K562 (cell line): ENCODE data around the gene RHBDL3. TPM values are rescaled to one million over a fixed set of nuclear protein-coding genes. Genes with fewer than 3 reads are reported as not detected.

Experiments
- CHCHD3 ChIP-seq: fragments of 250-450 bp; sonication (Bioruptor Pico); IDR thresholded peaks from 2 replicates; pipeline ENCODE4 v2.1.2; 2022; ENCODE audit warnings: mild to moderate bottlenecking
- DIDO1 ChIP-seq: fragments of 450-650 bp; IDR thresholded peaks from 2 replicates; pipeline ENCODE4 v1.6.1; 2016; ENCODE audit warnings: low read depth, missing biosample characterization, missing genetic modification characterization
- GATAD2A ChIP-seq: fragments of 450-650 bp; IDR thresholded peaks from 2 replicates; pipeline ENCODE4 v1.6.1; 2017
- HDAC2 ChIP-seq: fragments of 450-650 bp; IDR thresholded peaks from 2 replicates; pipeline ENCODE4 v1.6.1; 2016; ENCODE audit warnings: mild to moderate bottlenecking
- HMGN3 ChIP-seq: IDR thresholded peaks from 2 replicates; pipeline ENCODE4 v1.6.1; 2011; ENCODE audit warnings: borderline replicate concordance, low read depth, mild to moderate bottlenecking, mixed read lengths, low read length; ENCODE audit not compliant: insufficient read length; ENCODE audit errors: extremely low read depth
- KAT2B ChIP-seq: IDR thresholded peaks from one replicate; pipeline ENCODE4 v1.6.1; 2012; ENCODE audit warnings: low read depth, mild to moderate bottlenecking, control low read depth, inconsistent platforms, low read length, moderate library complexity
- MAFG ChIP-seq: fragments of 450-650 bp; conservative IDR thresholded peaks from 2 replicates; pipeline ENCODE4 v1.6.1; 2016; ENCODE audit warnings: missing genetic modification characterization, missing compliant biosample characterization
- MECOM ChIP-seq: fragments of 250-450 bp; sonication (Bioruptor Pico); IDR thresholded peaks from 2 replicates; pipeline ENCODE4 v1.8.0; 2022; ENCODE audit warnings: inconsistent platforms
- MNT ChIP-seq, 2 experiments: fragments of 450-650 bp; conservative IDR thresholded peaks; 2 replicates each; pipeline ENCODE4 v1.6.1; 2017; ENCODE audit warnings: mild to moderate bottlenecking in 2 of 2, moderate library complexity in 2 of 2
- MXI1 ChIP-seq: IDR thresholded peaks from 2 replicates; pipeline ENCODE4 v1.6.1; 2011; ENCODE audit warnings: low read depth, mild to moderate bottlenecking, improper control_type of control experiment, low read length
- MYNN ChIP-seq, 2 experiments: sonication (generic); formaldehyde crosslinking in 1 of 2; IDR thresholded peaks; 2 replicates each; pipeline versions ENCODE4 v1.5.0 to v1.6.1; 2016 to 2020; ENCODE audit warnings: antibody characterized with exemption in 1 of 2, missing genetic modification reagents in 1 of 2
- NFE2L1 ChIP-seq: fragments of 450-650 bp; IDR thresholded peaks from 2 replicates; pipeline ENCODE4 v1.6.1; 2016; ENCODE audit warnings: missing genetic modification characterization, low read depth, mild to moderate bottlenecking, missing compliant biosample characterization, moderate library complexity, borderline replicate concordance
- PHTF2 ChIP-seq: fragments of 250-450 bp; sonication (Bioruptor Pico); IDR thresholded peaks from 2 replicates; pipeline ENCODE4 v1.5.0; 2021; ENCODE audit warnings: mild to moderate bottlenecking
- RBFOX2 ChIP-seq: fragments of 200-400 bp; formaldehyde crosslinking; IDR thresholded peaks from 2 replicates; pipeline ENCODE4 v1.6.1; 2017; ENCODE audit warnings: low read depth, mild to moderate bottlenecking, low read length, moderate library complexity
- SRSF1 ChIP-seq: fragments of 200-400 bp; formaldehyde crosslinking; IDR thresholded peaks from 2 replicates; pipeline ENCODE4 v1.6.1; 2017; ENCODE audit warnings: mild to moderate bottlenecking, low read depth, low read length, moderate library complexity
- TBL1XR1 ChIP-seq, 2 experiments: IDR thresholded peaks; 2 replicates each; pipeline ENCODE4 v1.6.1; 2012; ENCODE audit warnings: improper control_type of control experiment in 2 of 2, low read length in 2 of 2, mild to moderate bottlenecking in 1 of 2
- TOE1 ChIP-seq, 2 experiments: fragments of 450-650 bp in 1 of 2; sonication (generic) in 1 of 2; formaldehyde crosslinking in 1 of 2; IDR thresholded peaks; 2 replicates each; pipeline versions ENCODE4 v1.7.1 to v1.8.0; 2016 to 2022; ENCODE audit warnings: borderline replicate concordance in 2 of 2, mild to moderate bottlenecking in 2 of 2, antibody characterized with exemption in 1 of 2, inconsistent platforms in 1 of 2, low read depth in 1 of 2, missing genetic modification reagents in 1 of 2, moderate library complexity in 1 of 2
- XRCC4 ChIP-seq: IDR thresholded peaks from one replicate; pipeline ENCODE4 v1.6.1; 2011; ENCODE audit not compliant: insufficient read depth, insufficient read length; ENCODE audit errors: extremely low read depth
- ZBTB12 ChIP-seq: fragments of 250-450 bp; sonication (Bioruptor Pico); IDR thresholded peaks from 2 replicates; pipeline ENCODE4 v1.4.0; 2020
- ZFX ChIP-seq: sonication (generic); formaldehyde crosslinking; IDR thresholded peaks from 2 replicates; pipeline ENCODE4 v1.8.0; 2022; ENCODE audit warnings: mild to moderate bottlenecking, missing genetic modification reagents, moderate library complexity
- polyA plus RNA-seq, 8 experiments: library from polyadenylated mRNA; depleted of rRNA in 4 of 8; stranded (reverse) in 5 of 8; unstranded in 3 of 8; fragments of >200 nt; fragmentation: Nextera tagmentation in 2 of 8; fragmentation: Illumina TruSeq in 1 of 8; extraction: Ambion mirVana in 2 of 8; extraction: Trizol in 1 of 8; gene quantifications; 2 replicates each; pipeline versions ENCODE4 v1.2.1 to v1.2.3, GENCODE V29; 2011 to 2014; ENCODE audit warnings: inconsistent platforms in 1 of 8, missing spikeins in 1 of 8
- total RNA-seq, 7 experiments: library from RNA; depleted of rRNA in 6 of 7; stranded (reverse); fragments of >200 nt in 6 of 7; fragmentation: Illumina TruSeq in 2 of 7; extraction: Trizol in 2 of 7; gene quantifications; 2 replicates each; pipeline versions ENCODE4 v1.2.1 to v1.2.3, GENCODE V29; 2011 to 2021; ENCODE audit warnings: low replicate concordance in 1 of 7
- TF ChIP-seq, protein P1 (sequence below): fragments of 450-650 bp; formaldehyde crosslinking; conservative IDR thresholded peaks from 2 replicates; pipeline ENCODE4 v1.4.0; 2022; ENCODE audit warnings: mild to moderate bottlenecking, missing genetic modification characterization
- TF ChIP-seq, protein P2 (sequence below): sonication (generic); formaldehyde crosslinking; IDR thresholded peaks from 2 replicates; pipeline ENCODE4 v1.8.0; 2022; ENCODE audit warnings: missing genetic modification reagents, mild to moderate bottlenecking, moderate library complexity, borderline replicate concordance

RHBDL3 gene
- total and polyA plus RNA-seq, 9 of the 15 experiments (the other 6 are each of a cell fraction or from before 2014, with no cell fraction given) = 0.06 to 0.31 (median 0.09) TPM; not detected in 4

GRCh38 chr17:32349854-32350665 is 84.4 kb downstream of the RHBDL3 start, which contains the start of gene ZNF207 (continued):
- TF ChIP-seq XRCC4 = no peak
- no peak for TF ChIP-seq SRSF1
- peak; percentile 61; the same call in 1 of the 2 replicates for TF ChIP-seq MYNN (IDR thresholded peaks at IDR 0.05)
- no peak for TF ChIP-seq MYNN (CRISPR knock-in tag; IDR thresholded peaks at IDR 0.05)
- peak; percentile 98 for TF ChIP-seq TOE1 (IDR thresholded peaks at IDR 0.05; ENCODE audit: borderline replicate concordance)
- no peak for TF ChIP-seq TOE1 (CRISPR knock-in tag; IDR thresholded peaks at IDR 0.05; ENCODE audit: borderline replicate concordance, low read depth)
- no peak for TF ChIP-seq HDAC2
- no peak for TF ChIP-seq KAT2B
- peak; percentile 31; the same call in 1 of the 2 replicates for TF ChIP-seq ZBTB12 (CRISPR knock-in tag)
- TF ChIP-seq RBFOX2 = peak; percentile 98
- peak; percentile 48 to 70; a peak in 3 of 4 replicates for TF ChIP-seq MNT (conservative IDR thresholded peaks at IDR 0.05)
- no peak for TF ChIP-seq PHTF2 (CRISPR knock-in tag)
- TF ChIP-seq, protein P1, sequence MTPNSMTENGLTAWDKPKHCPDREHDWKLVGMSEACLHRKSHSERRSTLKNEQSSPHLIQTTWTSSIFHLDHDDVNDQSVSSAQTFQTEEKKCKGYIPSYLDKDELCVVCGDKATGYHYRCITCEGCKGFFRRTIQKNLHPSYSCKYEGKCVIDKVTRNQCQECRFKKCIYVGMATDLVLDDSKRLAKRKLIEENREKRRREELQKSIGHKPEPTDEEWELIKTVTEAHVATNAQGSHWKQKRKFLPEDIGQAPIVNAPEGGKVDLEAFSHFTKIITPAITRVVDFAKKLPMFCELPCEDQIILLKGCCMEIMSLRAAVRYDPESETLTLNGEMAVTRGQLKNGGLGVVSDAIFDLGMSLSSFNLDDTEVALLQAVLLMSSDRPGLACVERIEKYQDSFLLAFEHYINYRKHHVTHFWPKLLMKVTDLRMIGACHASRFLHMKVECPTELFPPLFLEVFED (CRISPR knock-in tag) = peak; percentile 91
- TF ChIP-seq NFE2L1 (tag) = no peak
- TF ChIP-seq ZFX = peak; percentile 98
- 0 out of 2 replicates have a peak, but pooled peaks have one; percentile 49 for TF ChIP-seq CHCHD3
- TF ChIP-seq MAFG (tag) = no peak
- peak; percentile 57 for TF ChIP-seq HMGN3
- 0 out of 2 replicates have a peak, but pooled peaks have one; percentile 48 for TF ChIP-seq GATAD2A
- TF ChIP-seq TBL1XR1 (IDR thresholded peaks at IDR 0.05; ENCODE audit: low read length in 2 of 2) = 0 out of 4 replicates have a peak, but pooled peaks of 1 of the 2 experiments have one; percentile 27
- peak; percentile 21; the same call in 1 of the 2 replicates for TF ChIP-seq MXI1
- TF ChIP-seq, protein P2, sequence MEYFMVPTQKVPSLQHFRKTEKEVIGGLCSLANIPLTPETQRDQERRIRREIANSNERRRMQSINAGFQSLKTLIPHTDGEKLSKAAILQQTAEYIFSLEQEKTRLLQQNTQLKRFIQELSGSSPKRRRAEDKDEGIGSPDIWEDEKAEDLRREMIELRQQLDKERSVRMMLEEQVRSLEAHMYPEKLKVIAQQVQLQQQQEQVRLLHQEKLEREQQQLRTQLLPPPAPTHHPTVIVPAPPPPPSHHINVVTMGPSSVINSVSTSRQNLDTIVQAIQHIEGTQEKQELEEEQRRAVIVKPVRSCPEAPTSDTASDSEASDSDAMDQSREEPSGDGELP (CRISPR knock-in tag) = no peak; the same call in 1 of the 2 replicates
- TF ChIP-seq MECOM (CRISPR knock-in tag) = no peak
- no peak for TF ChIP-seq DIDO1 (tag)
